Vagina (tissue), 2 donors: Measurements from ENCODE around the gene NEDD4L. TPM values are rescaled to one million over a fixed set of nuclear protein-coding genes. Genes with fewer than 3 reads are reported as not detected.
A peak's percentile ranks its signal among the peaks of the same experiment; 100 is the strongest.

Source experiments
- DNase-seq, 2 donors: peaks; one replicate each; pipeline ENCODE4 v3.0.0-alpha.2; 2017; ENCODE audit errors: extremely low spot score in 2 of 2
- H3K27ac ChIP-seq: fragments of 200-600 bp; sonication (generic); one replicate; pipeline ENCODE4 v1.5.1; 2019
- H3K27me3 ChIP-seq: fragments of 200-600 bp; sonication (generic); one replicate; pipeline ENCODE4 v1.5.1; 2019
- H3K36me3 ChIP-seq, 2 donors: fragments of 200-600 bp; sonication (generic); one replicate each; pipeline ENCODE4 v1.5.1; 2017 to 2019
- H3K4me1 ChIP-seq: fragments of 200-600 bp; sonication (generic); one replicate; pipeline ENCODE4 v1.5.1; 2019
- H3K4me3 ChIP-seq, 2 donors: fragments of 200-600 bp; sonication (generic); 1 replicate in 1 of 2; 2 replicates in 1 of 2; pipeline ENCODE4 v1.5.1; 2016 to 2019
- H3K9me3 ChIP-seq: fragments of 200-600 bp; sonication (generic); one replicate; pipeline ENCODE4 v1.5.1; 2019
- POLR2A ChIP-seq, 2 donors: fragments of 450-650 bp; IDR thresholded peaks; one replicate each; pipeline ENCODE4 v1.6.1; 2017; ENCODE audit warnings: antibody characterized with exemption in 2 of 2, mild to moderate bottlenecking in 2 of 2, moderate library complexity in 2 of 2
- POLR2AphosphoS5 ChIP-seq, 2 donors: sonication (generic); formaldehyde crosslinking; IDR thresholded peaks; one replicate each; pipeline ENCODE4 v1.9.0; 2017; ENCODE audit warnings: antibody characterized with exemption in 2 of 2, mild to moderate bottlenecking in 2 of 2, low read depth in 1 of 2; ENCODE audit not compliant: insufficient read depth in 1 of 2
- intact Hi-C: fragments of 100-400 bp; cut with DNase I; formaldehyde crosslinking; loops from one replicate; pipeline ENCODE4 v1.15.1; 2023
- total RNA-seq: library from RNA; depleted of rRNA; stranded (reverse); fragments of >200 nt; gene quantifications from one replicate; pipeline ENCODE4 v1.2.3, GENCODE V29; 2016
- TF ChIP-seq, protein P1 (sequence below), 3 experiments: fragments of 450-650 bp in 2 of 3; fragments of 200-600 bp in 1 of 3; sonication (generic) in 1 of 3; IDR thresholded peaks; one replicate each; pipeline ENCODE4 v1.5.1; 2017 to 2019; ENCODE audit warnings: antibody characterized with exemption in 3 of 3, mild to moderate bottlenecking in 2 of 3, moderate library complexity in 2 of 3

The NEDD4L gene
- total RNA-seq, 1 donor from 2014 or later = 42.2 TPM

- no peaks in the 10 kb centered on the region for H3K9me3 ChIP-seq
- TF ChIP-seq POLR2AphosphoS5 (IDR thresholded peaks at IDR 0.05; ENCODE audit: insufficient read depth in 1 of 2, low read depth in 1 of 2) (no peak), POLR2A (IDR thresholded peaks at IDR 0.05) (no peak)
- TF ChIP-seq, protein P1, sequence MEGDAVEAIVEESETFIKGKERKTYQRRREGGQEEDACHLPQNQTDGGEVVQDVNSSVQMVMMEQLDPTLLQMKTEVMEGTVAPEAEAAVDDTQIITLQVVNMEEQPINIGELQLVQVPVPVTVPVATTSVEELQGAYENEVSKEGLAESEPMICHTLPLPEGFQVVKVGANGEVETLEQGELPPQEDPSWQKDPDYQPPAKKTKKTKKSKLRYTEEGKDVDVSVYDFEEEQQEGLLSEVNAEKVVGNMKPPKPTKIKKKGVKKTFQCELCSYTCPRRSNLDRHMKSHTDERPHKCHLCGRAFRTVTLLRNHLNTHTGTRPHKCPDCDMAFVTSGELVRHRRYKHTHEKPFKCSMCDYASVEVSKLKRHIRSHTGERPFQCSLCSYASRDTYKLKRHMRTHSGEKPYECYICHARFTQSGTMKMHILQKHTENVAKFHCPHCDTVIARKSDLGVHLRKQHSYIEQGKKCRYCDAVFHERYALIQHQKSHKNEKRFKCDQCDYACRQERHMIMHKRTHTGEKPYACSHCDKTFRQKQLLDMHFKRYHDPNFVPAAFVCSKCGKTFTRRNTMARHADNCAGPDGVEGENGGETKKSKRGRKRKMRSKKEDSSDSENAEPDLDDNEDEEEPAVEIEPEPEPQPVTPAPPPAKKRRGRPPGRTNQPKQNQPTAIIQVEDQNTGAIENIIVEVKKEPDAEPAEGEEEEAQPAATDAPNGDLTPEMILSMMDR (IDR thresholded peaks at IDR 0.05) = no peak
- no peak overlapping the region for H3K4me3 ChIP-seq
- intact Hi-C loops = no loop called here
- no peak overlapping the region for H3K27ac ChIP-seq
- H3K4me1 ChIP-seq = no peaks in the 10 kb centered on the region
- no peaks in the 10 kb centered on the region for H3K36me3 ChIP-seq
- H3K27me3 ChIP-seq = no peaks in the 10 kb centered on the region
- DNase-seq = no peak
Measured at GRCh38 chr18:58152216-58152615, 108.2 kb downstream of the NEDD4L start.

DNA sequence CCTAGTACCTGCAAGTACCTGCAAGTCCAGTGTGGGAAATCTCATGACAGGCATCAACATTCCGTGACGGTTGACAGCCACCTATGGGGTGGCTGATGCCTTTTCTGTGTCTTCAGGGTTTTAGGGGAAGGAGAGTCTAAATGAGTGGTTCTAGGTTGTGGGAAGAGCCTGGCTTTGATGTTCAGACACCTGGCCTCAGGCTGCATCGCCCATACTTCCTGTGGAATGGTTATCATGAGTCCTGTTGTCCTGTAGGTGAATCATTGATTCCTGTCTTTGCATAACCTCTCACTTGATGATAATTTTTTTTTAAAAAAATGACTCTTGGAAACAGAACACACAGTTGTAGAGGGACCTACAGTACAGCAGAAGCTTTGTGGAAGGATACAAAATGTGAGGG lies 108.9 kb downstream of the NEDD4L start:
- H3K9me3 ChIP-seq = no peaks in the 10 kb centered on the region
- H3K36me3 ChIP-seq = no peaks in the 10 kb centered on the region
- intact Hi-C loops = no loop called here
- no peak for TF ChIP-seq POLR2AphosphoS5 (IDR thresholded peaks at IDR 0.05; ENCODE audit: insufficient read depth in 1 of 2, low read depth in 1 of 2)
- TF ChIP-seq, protein P1 (IDR thresholded peaks at IDR 0.05) = no peak
- TF ChIP-seq POLR2A (IDR thresholded peaks at IDR 0.05) = no peak
- H3K27ac ChIP-seq = no peak overlapping the region
- no peak for DNase-seq
- no peaks in the 10 kb centered on the region for H3K27me3 ChIP-seq
- H3K4me3 ChIP-seq = no peak overlapping the region
- no peaks in the 10 kb centered on the region for H3K4me1 ChIP-seq

DNA sequence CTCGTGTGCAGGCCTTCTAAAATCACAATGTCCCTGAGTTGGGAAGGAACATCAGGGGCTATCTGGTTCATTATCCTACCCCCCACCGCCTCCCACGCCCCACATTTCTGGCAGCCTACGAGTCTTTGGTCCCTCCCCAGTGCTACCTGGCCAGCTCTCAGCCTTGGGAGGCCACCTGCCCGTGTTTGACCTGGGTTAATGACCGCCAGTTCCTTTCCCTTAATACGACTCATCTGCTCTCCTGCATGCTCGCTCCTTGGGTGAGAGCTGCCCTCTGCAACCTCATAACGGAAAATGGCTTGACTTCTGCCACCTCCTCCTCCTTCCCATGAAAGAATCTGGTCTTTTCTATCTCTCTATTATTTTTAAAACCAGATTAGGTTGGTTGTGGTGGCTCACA lies 112.5 kb downstream of the NEDD4L start:
- no peak for TF ChIP-seq POLR2AphosphoS5 (IDR thresholded peaks at IDR 0.05; ENCODE audit: insufficient read depth in 1 of 2, low read depth in 1 of 2)
- no peak for TF ChIP-seq POLR2A (IDR thresholded peaks at IDR 0.05)
- TF ChIP-seq, protein P1 (IDR thresholded peaks at IDR 0.05) = no peak
- DNase-seq = no peak
- intact Hi-C loops = no loop called here
- Histone ChIP-seq H3K27ac (no peak overlapping the region), H3K9me3 (no peaks in the 10 kb centered on the region), H3K36me3 (no peaks in the 10 kb centered on the region), H3K4me3 (no peak overlapping the region), H3K27me3 (no peaks in the 10 kb centered on the region), H3K4me1 (no peaks in the 10 kb centered on the region)

GRCh38 chr18:58157237-58157636 lies 113.2 kb downstream of the NEDD4L start:
- TF ChIP-seq POLR2A (IDR thresholded peaks at IDR 0.05) (no peak), POLR2AphosphoS5 (IDR thresholded peaks at IDR 0.05; ENCODE audit: insufficient read depth in 1 of 2, low read depth in 1 of 2) (no peak)
- TF ChIP-seq, protein P1 (IDR thresholded peaks at IDR 0.05) = no peak
- no peaks in the 10 kb centered on the region for H3K27me3 ChIP-seq
- H3K27ac ChIP-seq = no peak overlapping the region
- DNase-seq = no peak
- H3K4me1 ChIP-seq = no peaks in the 10 kb centered on the region
- intact Hi-C loops = no loop called here
- H3K4me3 ChIP-seq = no peak overlapping the region
- no peaks in the 10 kb centered on the region for H3K9me3 ChIP-seq
- no peaks in the 10 kb centered on the region for H3K36me3 ChIP-seq

DNA sequence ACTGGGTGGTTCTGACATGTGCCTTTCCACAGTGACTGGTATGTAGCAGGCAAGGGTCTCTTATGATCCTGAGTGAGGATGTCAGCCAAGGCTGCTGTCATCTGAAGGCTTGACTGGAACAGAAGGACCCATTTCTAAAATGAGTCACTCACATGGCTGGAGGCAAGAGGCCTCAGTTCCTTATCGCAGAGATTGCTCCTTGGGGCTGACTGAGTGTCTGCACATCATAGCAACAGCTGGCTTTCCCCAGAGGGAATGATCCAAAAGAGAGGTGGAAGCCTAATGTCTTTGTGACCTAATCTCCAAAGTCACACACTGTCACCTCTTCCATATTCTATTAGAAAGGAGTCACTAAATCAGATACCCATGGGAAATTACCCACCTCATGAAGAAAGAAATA lies 114.0 kb downstream of the NEDD4L start:
- TF ChIP-seq POLR2AphosphoS5 (IDR thresholded peaks at IDR 0.05; ENCODE audit: insufficient read depth in 1 of 2, low read depth in 1 of 2) = no peak
- TF ChIP-seq, protein P1 (IDR thresholded peaks at IDR 0.05) = no peak
- TF ChIP-seq POLR2A (IDR thresholded peaks at IDR 0.05) = no peak
- intact Hi-C loops = no loop called here

More for the DNA sequence above, 114.0 kb downstream of the NEDD4L start:
- no peak overlapping the region for H3K27ac ChIP-seq
- no peaks in the 10 kb centered on the region for H3K4me1 ChIP-seq
- no peaks in the 10 kb centered on the region for H3K9me3 ChIP-seq
- no peaks in the 10 kb centered on the region for H3K36me3 ChIP-seq
- no peaks in the 10 kb centered on the region for H3K27me3 ChIP-seq
- H3K4me3 ChIP-seq = no peak overlapping the region
- peak in 1 of 2 donors; percentile 58 for DNase-seq
